GM19023 (cell line): Measurements from ENCODE around the gene PRCC.
"Not testable (repeated sequence)": the region's sequence is repeated elsewhere in the genome, so short reads cannot be mapped to it uniquely, and the experiment has no call there.

Source experiments
- ATAC-seq: cut with Tn5 transposase; IDR thresholded peaks from one replicate; pipeline ENCODE4 v1.9.1; 2021; ENCODE audit warnings: mild to moderate bottlenecking, moderate library complexity; ENCODE audit not compliant: unreplicated experiment

The PRCC gene

GRCh38 chr1:156744344-156744743, 23.0 kb upstream of the PRCC start:
- ATAC-seq: no peak

- ATAC-seq: no peak
These were observed 22.4 kb upstream of the PRCC start for GRCh38 chr1:156744786-156745419.

- ATAC-seq: no peak
These were observed 21.5 kb upstream of the PRCC start for GRCh38 chr1:156745881-156746280.

- ATAC-seq: no peak
These were observed 21.0 kb upstream of the PRCC start for GRCh38 chr1:156746406-156746727.

GRCh38 chr1:156746728-156747631, 20.4 kb upstream of the PRCC start:
- peak; percentile 35 for ATAC-seq

- ATAC-seq: no peak
These were observed 19.3 kb upstream of the PRCC start for GRCh38 chr1:156747742-156748669.

GRCh38 chr1:156748670-156749418, 18.5 kb upstream of the PRCC start:
- no peak for ATAC-seq

GRCh38 chr1:156749419-156750118, 17.8 kb upstream of the PRCC start:
- no peak for ATAC-seq

GRCh38 chr1:156750191-156750672, 17.1 kb upstream of the PRCC start:
- no peak for ATAC-seq

GRCh38 chr1:156750711-156751450, 16.5 kb upstream of the PRCC start:
- peak; percentile 9 for ATAC-seq

GRCh38 chr1:156751451-156751756, 15.9 kb upstream of the PRCC start, which contains the start of gene HDGF:
TSS of gene HDGF (minus strand) at chr1:156751675. CDS start at chr1:156751429, 246 bp downstream.
- ATAC-seq: peak; percentile 30

- peak; percentile 53 for ATAC-seq
These were observed 15.4 kb upstream of the PRCC start for GRCh38 chr1:156751757-156752481.

- ATAC-seq: no peak
These were observed 14.4 kb upstream of the PRCC start for GRCh38 chr1:156752843-156753482.

GRCh38 chr1:156754219-156754618, 13.1 kb upstream of the PRCC start:
- ATAC-seq: no peak

GRCh38 chr1:156755527-156755950, 11.8 kb upstream of the PRCC start:
- no peak for ATAC-seq

GRCh38 chr1:156756355-156756754, 11.0 kb upstream of the PRCC start:
- ATAC-seq: no peak

GRCh38 chr1:156757572-156758253, 9.6 kb upstream of the PRCC start:
- not testable (repeated sequence) for ATAC-seq
